HG03280 (cell line): ENCODE measurements around the gene PHTF1.

ENCODE experiments used
- ATAC-seq: cut with Tn5 transposase; IDR thresholded peaks from one replicate; pipeline ENCODE4 v1.9.1; 2021; ENCODE audit warnings: mild to moderate bottlenecking, moderate library complexity; ENCODE audit not compliant: unreplicated experiment

Gene PHTF1

GRCh38 chr1:113759333-113760101, at the start of gene PHTF1:
Gene PHTF1, minus strand, starts transcription at chr1:113759486. Its CDS starts 783 bp downstream, at chr1:113758703.
- ATAC-seq, result peak; percentile 76

GRCh38 chr1:113808450-113809195, 49.3 kb upstream of the PHTF1 start:
- no peak for ATAC-seq

GRCh38 chr1:113805639-113806038, 46.4 kb upstream of the PHTF1 start:
- ATAC-seq, result no peak

DNA sequence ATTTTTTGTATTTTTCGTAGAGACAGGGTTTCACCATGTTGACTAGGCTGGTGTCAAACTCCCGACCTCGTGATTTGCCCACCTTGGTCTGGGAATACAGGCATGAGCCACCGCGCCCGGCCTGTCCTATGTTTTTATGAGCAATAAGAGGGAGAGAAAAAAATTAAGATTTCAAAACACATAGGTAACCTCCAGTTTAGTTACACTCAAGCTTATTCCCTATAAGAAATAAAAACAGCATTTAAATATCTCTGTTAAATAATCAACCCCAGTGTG, 45.9 kb upstream of the PHTF1 start:
- ATAC-seq, result no peak

- no peak for ATAC-seq
These were observed 45.4 kb upstream of the PHTF1 start for GRCh38 chr1:113804421-113805255.

DNA sequence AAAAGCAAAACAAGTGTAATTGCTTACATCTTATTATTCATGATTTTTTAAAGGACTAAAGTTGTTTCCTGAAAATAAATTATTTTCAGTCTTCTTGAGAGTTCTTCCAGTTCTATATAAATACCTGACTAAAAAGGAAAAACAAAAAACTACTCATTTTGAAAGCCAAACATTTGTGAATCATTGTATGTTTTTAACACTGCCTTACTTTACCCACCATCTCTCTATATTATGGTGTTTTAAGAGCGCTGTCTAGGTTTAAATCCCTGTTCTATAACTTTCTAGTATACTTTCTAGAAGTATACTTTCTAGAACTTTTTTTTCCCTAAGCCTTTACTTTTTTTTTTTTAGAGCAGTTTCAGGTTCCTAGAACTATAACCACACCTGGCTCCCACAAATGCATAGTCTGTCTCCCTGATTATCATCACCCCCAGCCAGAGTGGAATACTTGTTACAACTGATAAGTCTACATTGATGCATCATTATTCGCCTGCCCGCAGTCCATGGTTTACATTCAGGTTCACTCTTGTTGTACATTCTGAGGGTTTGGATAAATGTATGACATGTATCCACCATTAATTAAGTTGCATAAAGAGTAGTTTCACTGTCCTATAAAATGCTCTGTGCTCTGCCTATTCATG, 43.2 kb upstream of the PHTF1 start:
- ATAC-seq, result no peak

GRCh38 chr1:113800487-113800886, 41.2 kb upstream of the PHTF1 start:
- no peak for ATAC-seq

DNA sequence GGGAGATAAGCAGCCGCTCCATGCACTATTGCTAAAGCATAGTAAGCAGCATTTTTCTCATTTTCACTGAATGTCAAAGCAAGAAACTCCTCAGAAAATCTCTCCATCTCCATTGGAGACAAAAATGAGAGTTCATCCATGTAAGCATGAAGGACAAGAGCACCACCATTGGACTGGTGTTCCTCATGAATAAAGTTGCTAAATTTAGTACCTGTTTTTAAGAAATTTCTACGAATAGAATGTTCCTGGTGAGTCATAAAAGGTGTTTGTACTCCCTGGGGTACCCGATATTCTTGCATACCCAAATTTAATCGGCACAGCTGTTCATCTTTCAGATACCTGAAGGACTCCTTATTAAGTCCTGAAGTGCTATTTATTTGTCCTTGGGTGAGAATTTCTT, 38.2 kb upstream of the PHTF1 start:
- ATAC-seq, result no peak

DNA sequence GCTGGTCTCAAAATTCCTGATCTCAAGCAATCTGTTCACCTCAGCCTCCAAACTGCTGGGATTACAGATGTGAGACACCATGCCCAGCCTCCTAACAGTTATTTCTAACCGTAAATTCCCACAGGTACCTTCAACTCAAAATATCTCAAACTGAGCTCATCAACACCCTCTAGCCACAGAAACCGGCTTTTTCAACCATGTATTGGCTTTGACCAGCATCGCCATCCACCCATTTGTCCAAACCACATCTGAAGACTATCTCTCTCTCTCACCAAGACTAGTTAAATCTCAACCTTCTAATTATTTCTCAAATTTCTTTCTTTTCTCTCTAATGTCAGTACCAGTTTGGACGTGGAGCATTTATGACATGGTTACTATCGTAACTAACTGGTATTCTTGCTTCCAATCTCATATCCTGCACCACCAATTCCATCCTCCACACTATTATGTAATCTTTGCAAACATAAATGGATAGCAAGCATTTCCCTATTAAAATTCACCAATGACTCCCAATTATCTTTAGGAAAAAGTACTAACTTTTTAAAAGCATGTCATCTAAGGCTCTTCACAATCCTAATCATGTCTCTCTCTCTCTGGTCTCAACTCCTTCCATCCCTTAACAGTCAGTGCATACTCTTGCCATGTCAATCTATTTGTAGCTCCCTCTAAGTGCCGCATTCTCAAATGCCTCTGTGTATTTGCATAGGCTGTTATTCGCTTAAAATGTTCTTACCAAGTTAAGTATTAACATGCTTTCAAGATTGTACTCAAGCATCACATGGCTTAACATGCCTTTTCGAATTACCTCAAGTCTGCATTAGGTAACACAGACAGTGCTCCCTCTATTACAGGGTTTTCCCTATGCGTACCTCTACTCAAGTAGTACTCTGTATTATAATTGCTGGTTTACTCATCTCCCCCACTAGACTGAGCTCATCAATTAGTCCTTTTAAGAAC, 34.9 kb upstream of the PHTF1 start:
- ATAC-seq, result no peak

DNA sequence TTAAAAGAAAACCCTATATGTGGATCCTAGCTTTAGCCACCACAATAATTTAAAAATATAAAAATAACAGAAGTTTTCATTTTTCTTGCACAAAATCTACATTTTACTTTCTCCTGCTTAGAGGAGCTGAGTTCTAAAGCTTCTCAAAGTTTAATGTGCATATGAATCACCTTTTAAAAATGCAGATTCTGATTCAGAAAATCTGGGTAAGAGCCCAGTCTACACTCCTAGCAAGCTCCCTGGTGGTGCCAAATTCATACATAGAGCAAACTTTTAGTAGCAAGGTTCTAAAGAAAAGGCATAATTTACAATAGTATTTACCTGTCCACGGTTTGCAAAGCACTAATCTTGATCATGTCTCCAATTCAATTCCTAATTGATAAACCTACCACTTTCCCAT, 33.7 kb upstream of the PHTF1 start:
- ATAC-seq, result no peak

DNA sequence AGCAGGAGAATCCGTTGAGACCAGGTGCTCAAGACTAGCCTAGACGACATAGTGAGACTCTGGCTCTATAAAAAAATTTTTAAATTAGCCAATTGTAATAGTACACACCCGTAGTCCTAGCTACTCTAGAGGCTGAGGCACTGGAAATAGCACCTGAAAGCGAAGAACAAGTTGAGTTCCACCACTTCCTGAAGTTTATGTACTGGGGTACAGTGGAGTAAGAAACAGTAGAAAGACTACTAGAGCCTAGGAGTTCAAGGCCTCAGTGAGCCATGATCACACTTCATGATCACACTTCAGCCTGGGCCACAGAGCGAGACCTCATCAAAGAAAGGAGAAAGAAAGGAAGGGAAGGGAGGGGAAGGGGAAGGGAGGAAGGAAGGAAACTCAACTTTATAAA, 33.2 kb upstream of the PHTF1 start:
- ATAC-seq, result no peak

- ATAC-seq, result no peak
These were observed 29.5 kb upstream of the PHTF1 start for GRCh38 chr1:113788802-113789201.

- no peak for ATAC-seq
These were observed 28.4 kb upstream of the PHTF1 start for GRCh38 chr1:113787663-113788062.

DNA sequence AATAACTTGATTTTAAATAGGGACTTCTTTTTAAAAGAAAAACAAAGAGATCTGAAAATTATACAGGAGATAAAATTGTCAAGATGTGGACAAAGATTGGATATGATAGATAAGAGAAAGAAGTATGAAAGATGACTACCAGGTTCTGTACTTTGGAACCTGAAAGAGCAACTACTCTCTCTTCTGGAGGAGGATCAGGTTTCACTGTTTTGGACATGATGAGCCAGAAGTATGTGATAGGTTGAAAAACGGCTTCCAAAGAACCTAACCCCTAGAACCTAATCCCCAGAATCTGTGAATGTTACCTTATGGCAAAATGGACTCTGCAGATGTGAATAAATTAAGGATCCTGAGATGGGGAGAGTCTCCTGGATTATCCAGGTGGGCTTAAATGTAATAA, 26.8 kb upstream of the PHTF1 start:
- ATAC-seq, result no peak

DNA sequence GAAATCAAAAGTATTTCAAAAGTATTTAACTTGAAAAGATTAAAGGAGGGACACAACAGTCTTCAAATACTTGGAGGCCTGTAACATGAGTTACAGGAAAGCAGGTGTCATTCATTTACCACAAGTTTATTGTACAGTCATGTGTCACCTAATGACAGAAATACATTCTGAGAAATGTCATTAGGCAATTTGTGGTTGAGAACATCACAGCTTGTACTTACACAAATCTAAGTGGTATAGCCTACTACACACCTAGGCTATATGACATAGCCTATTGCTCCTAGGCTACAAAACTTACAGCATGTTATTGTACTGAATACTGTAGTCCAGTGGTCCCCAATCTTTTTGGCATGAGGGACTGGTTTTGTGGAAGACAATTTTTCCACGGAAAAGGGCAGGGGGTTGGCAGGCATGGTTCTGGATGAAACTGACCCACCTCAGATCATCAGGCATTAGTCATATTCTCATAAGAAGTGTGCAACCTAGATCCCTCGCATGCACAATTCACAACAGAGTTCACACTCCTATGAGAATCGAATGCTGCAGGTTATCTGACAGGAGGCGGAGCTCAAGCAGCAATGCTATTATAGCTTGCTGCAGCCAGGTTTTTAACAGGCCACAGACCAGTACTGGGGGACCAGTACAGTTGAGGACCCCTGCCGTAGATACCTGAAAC, 25.0 kb upstream of the PHTF1 start:
- peak; percentile 60 for ATAC-seq

DNA sequence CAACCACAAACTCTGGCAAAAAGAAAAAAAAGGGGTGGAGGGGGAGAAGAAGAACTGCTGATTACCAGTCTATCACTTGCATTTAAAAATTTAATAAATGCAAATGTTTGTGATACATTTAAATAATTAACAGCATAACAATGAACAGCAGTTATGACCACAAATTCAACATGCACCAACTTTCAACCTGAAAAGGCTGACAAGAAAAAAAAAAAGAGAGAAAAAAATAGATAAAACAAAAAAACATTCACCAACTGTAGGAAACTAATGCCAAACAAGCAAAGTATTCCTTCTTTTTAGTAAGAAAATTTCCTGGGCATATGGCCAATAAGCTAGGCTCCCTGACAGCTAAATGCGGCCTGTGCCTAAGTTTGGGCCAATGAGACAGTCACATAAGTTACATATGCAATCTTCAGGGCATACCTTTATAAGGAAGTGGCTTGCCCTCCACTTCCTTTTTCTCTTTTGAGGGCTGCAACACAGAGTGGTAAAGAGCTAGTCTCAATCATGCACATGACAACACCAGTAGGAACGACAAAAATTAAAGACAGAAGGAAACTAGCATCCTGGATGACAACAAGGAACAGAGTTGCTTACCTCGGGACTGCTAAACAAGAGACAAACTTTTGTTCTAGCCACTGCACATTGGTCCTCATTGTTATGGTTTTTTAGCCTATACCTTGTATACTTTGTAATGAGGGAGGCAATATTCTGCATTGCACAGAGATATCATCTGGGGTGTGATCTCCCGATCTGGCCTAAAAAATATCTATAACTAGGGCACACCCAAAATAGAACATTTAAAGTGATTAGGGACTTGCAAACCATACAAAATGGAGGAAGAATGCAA, 24.2 kb upstream of the PHTF1 start:
- ATAC-seq, result no peak

DNA sequence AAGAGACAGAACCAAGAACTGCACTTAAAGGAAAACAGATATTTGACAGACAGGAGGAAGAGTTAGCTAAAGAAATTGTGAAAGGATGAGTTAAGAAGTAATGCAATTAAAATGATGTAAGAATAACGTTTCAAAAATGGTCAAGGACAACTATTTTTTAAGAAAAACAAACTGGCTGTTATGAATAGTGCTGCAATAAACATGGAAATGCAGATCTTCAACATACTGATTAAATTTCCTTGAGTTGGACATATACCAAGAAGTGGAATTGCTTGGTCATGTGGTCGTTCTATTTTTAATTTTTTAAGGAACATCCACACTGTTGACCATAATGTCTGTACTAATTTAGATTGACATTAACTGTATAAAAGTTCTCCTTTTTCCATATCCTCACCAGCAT, 23.1 kb upstream of the PHTF1 start:
- ATAC-seq, result no peak

- ATAC-seq, result no peak
These were observed 21.3 kb upstream of the PHTF1 start for GRCh38 chr1:113780374-113781146.
